Panc1 (cell line): ENCODE measurements around the gene RIPK3. TPM values are rescaled to one million over a fixed set of nuclear protein-coding genes. Genes with fewer than 3 reads are reported as not detected.

ENCODE experiments used
- ATAC-seq: fragments of 200-7000 bp; cut with Tn5 transposase; 2 replicates; pipeline ENCODE4 v1.9.1; 2020; ENCODE audit warnings: mild to moderate bottlenecking, moderate library complexity
- BruUV-seq: library from RNA; stranded (reverse); fragments of 400-500 nt; replicated peaks from 2 replicates; lab custom pipeline; 2021; lab: Mats Ljungman, UMichigan
- CTCF ChIA-PET: fragments of 300-600 bp; sonication (Branson Sonifier 250); formaldehyde crosslinking; loops from one replicate; lab custom pipeline; 2022; ENCODE audit warnings: antibody characterized with exemption; lab: Charles Lee
- POLR2A ChIA-PET: fragments of 300-600 bp; sonication (Branson Sonifier 250); formaldehyde crosslinking; loops from one replicate; lab custom pipeline; 2022; ENCODE audit warnings: antibody characterized with exemption; lab: Charles Lee
- DNase-seq: peaks from one replicate; pipeline ENCODE4 v3.0.0-alpha.2; 2010; ENCODE audit warnings: low read depth, low spot score
- H3K27ac ChIP-seq: 2 replicates; pipeline ENCODE4 v1.5.1; 2011; ENCODE audit warnings: mild to moderate bottlenecking, low read length, inconsistent platforms
- H3K27me3 ChIP-seq: fragments of 200-500 bp; sonication (Bioruptor generic); 2 replicates; pipeline ENCODE4 v1.6.0; 2014; ENCODE audit warnings: low read length, inconsistent platforms; ENCODE audit not compliant: control insufficient read depth, insufficient read depth
- H3K36me3 ChIP-seq: fragments of 200-500 bp; sonication (Bioruptor generic); 2 replicates; pipeline ENCODE4 v1.5.1; 2014; ENCODE audit warnings: inconsistent platforms, mild to moderate bottlenecking, low read length, moderate library complexity; ENCODE audit not compliant: control insufficient read depth, insufficient read depth
- H3K4me1 ChIP-seq: 2 replicates; pipeline ENCODE4 v1.5.1; 2011; ENCODE audit warnings: inconsistent platforms, mild to moderate bottlenecking, low read length, moderate library complexity; ENCODE audit not compliant: control insufficient read depth, insufficient read depth
- H3K4me3 ChIP-seq, 2 experiments: 2 replicates each; pipeline ENCODE4 v1.5.1; 2011 to 2012; ENCODE audit warnings: low read depth in 2 of 2, low read length in 2 of 2, mild to moderate bottlenecking in 2 of 2, inconsistent platforms in 1 of 2, moderate library complexity in 1 of 2
- H3K9me3 ChIP-seq: fragments of 200-500 bp; sonication (Bioruptor generic); 2 replicates; pipeline ENCODE4 v1.5.1; 2014; ENCODE audit warnings: low read depth, mild to moderate bottlenecking, inconsistent platforms, low read length, moderate library complexity; ENCODE audit not compliant: control insufficient read depth, insufficient read depth
- POLR2AphosphoS5 ChIP-seq: IDR thresholded peaks from 2 replicates; pipeline ENCODE4 v1.6.1; 2012; ENCODE audit warnings: mild to moderate bottlenecking, low read depth, low read length, moderate library complexity
- SIN3A ChIP-seq: IDR thresholded peaks from 2 replicates; pipeline ENCODE4 v1.6.1; 2012; ENCODE audit warnings: low read depth, mild to moderate bottlenecking, low read length, moderate library complexity, borderline replicate concordance; ENCODE audit not compliant: insufficient read depth
- TCF7L2 ChIP-seq: IDR thresholded peaks from 2 replicates; pipeline ENCODE4 v1.6.1; 2011; ENCODE audit warnings: mild to moderate bottlenecking, low read depth, low read length, inconsistent platforms
- in situ Hi-C: cut with HindIII; loops from 2 replicates; pipeline ENCODE4 v1.10.0; 2016; ENCODE audit warnings: low sequenced_read_pairs, low pct_unique_long_range_greater_than_20kb
- intact Hi-C: fragments of 100-400 bp; cut with micrococcal nuclease; formaldehyde crosslinking; loops from one replicate; pipeline ENCODE4 v1.10.0; 2022; ENCODE audit not compliant: unreplicated experiment
- total RNA-seq: library from RNA; stranded (reverse); gene quantifications from one replicate; pipeline ENCODE4 v1.2.1, GENCODE V29; 2021; ENCODE audit not compliant: unreplicated experiment
- TF ChIP-seq, protein P1 (sequence below): fragments of 450-650 bp; IDR thresholded peaks from 2 replicates; pipeline ENCODE4 v1.5.1; 2017; ENCODE audit warnings: mild to moderate bottlenecking
- TF ChIP-seq, protein P2 (sequence below), 2 experiments: IDR thresholded peaks; 2 replicates each; pipeline ENCODE4 v1.6.1; 2011 to 2012; ENCODE audit warnings: low read depth in 2 of 2, control low read depth in 1 of 2, low read length in 1 of 2, mild to moderate bottlenecking in 1 of 2, moderate library complexity in 1 of 2; ENCODE audit not compliant: insufficient read depth in 1 of 2

The RIPK3 gene
- total RNA-seq, 1 experiment from 2014 or later: not detected

DNA sequence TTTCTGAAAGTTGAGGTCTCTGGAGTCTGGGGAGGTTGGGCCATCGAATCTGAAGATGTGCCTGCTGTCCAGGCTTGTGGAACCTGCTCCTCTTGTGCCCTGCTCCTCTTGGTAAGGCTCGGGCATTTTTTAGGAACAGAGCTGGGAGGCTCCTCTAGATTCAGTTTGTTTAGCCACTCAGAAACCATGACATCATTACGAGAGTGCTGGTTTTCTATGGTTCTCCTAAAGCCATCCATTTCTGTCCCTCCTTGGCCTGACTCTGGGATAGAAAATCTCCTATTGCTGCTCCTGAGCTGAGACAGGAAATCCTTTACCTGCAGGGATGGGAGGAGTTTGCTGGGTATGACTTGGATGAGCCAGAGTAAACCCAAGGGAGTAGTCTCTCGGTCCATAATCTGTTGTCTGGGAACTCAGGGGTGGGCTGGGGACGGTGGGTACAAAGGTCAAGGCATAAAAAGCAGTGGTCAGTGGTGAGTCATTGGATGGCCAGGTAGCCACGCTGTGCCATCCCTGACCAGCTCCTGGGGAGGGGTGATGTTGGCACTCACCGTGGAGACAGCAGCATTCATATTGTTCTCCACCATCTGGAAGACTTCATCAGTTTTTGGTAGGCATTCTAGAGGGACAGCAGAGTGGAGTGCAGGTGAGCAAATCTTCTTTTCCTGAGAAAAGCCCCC lies 2.5 kb downstream of the RIPK3 start:
- no peak overlapping the region for H3K27ac ChIP-seq
- H3K4me3 ChIP-seq: no peak overlapping the region
- ChIA-PET POLR2A (no interaction called here), CTCF (interaction anchor here (1.2 kb wide), 2 partner anchors 95 to 100 kb away, joined by 3 to 4 read pairs; no protein-coding TSS in a partner anchor)
- no peaks in the 10 kb centered on the region for H3K9me3 ChIP-seq
- H3K36me3 ChIP-seq: no peaks in the 10 kb centered on the region
- TF ChIP-seq TCF7L2 (no peak), SIN3A (no peak), POLR2AphosphoS5 (no peak)
- TF ChIP-seq, protein P1, sequence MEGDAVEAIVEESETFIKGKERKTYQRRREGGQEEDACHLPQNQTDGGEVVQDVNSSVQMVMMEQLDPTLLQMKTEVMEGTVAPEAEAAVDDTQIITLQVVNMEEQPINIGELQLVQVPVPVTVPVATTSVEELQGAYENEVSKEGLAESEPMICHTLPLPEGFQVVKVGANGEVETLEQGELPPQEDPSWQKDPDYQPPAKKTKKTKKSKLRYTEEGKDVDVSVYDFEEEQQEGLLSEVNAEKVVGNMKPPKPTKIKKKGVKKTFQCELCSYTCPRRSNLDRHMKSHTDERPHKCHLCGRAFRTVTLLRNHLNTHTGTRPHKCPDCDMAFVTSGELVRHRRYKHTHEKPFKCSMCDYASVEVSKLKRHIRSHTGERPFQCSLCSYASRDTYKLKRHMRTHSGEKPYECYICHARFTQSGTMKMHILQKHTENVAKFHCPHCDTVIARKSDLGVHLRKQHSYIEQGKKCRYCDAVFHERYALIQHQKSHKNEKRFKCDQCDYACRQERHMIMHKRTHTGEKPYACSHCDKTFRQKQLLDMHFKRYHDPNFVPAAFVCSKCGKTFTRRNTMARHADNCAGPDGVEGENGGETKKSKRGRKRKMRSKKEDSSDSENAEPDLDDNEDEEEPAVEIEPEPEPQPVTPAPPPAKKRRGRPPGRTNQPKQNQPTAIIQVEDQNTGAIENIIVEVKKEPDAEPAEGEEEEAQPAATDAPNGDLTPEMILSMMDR: no peak
- TF ChIP-seq, protein P2, sequence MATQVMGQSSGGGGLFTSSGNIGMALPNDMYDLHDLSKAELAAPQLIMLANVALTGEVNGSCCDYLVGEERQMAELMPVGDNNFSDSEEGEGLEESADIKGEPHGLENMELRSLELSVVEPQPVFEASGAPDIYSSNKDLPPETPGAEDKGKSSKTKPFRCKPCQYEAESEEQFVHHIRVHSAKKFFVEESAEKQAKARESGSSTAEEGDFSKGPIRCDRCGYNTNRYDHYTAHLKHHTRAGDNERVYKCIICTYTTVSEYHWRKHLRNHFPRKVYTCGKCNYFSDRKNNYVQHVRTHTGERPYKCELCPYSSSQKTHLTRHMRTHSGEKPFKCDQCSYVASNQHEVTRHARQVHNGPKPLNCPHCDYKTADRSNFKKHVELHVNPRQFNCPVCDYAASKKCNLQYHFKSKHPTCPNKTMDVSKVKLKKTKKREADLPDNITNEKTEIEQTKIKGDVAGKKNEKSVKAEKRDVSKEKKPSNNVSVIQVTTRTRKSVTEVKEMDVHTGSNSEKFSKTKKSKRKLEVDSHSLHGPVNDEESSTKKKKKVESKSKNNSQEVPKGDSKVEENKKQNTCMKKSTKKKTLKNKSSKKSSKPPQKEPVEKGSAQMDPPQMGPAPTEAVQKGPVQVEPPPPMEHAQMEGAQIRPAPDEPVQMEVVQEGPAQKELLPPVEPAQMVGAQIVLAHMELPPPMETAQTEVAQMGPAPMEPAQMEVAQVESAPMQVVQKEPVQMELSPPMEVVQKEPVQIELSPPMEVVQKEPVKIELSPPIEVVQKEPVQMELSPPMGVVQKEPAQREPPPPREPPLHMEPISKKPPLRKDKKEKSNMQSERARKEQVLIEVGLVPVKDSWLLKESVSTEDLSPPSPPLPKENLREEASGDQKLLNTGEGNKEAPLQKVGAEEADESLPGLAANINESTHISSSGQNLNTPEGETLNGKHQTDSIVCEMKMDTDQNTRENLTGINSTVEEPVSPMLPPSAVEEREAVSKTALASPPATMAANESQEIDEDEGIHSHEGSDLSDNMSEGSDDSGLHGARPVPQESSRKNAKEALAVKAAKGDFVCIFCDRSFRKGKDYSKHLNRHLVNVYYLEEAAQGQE (IDR thresholded peaks at IDR 0.05; ENCODE audit: insufficient read depth in 1 of 2, low read depth in 2 of 2, low read length in 1 of 2): no peak
- no peak for ATAC-seq
- in situ Hi-C loops: loop anchor here (10.0 kb wide), 1 partner anchor 98 kb away; no protein-coding TSS in a partner anchor
- no TSS peak for BruUV-seq
- intact Hi-C loops: no loop called here
- no peak for DNase-seq
- no peaks in the 10 kb centered on the region; the same call in 1 of the 2 replicates for H3K27me3 ChIP-seq
- H3K4me1 ChIP-seq: peaks cover 3% of the 10 kb centered on the region; the same call in 1 of the 2 replicates

DNA sequence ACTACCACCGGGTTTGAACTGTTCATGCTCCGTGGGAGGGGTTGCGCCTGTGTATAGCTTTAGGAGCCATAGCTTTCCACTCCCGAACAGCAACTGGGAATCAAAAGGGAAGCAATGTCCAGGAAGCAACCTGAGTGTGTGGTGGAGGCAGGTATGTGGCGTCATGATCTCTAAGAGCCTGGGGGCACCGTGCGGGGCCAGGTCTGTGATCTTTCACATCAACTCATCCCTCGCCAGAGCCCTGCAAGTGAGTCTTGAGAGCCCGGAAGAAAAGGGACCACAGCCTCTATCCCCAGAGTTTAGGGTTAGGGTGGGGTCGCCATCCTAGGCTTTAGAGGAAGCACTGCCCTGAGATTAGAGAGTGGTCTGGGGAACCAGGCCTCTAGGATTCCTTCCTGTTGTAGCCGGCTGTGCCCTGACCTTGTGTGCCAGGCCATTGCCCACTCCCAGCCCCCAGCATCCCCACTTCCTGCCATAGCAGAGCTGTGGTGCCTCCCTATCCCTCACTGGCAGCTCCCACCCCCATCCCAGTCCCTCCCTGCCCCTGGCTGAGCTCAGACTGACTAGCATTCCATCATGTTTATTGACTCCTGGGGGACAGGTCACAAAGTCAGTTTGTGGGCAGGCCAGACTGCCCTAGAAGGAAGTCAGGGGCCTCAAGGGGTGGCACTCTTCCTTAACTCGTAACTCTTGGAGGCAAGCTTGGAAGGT lies 4.2 kb downstream of the RIPK3 start:
- POLR2A ChIA-PET: no interaction called here
- TF ChIP-seq, protein P2 (IDR thresholded peaks at IDR 0.05; ENCODE audit: insufficient read depth in 1 of 2, low read depth in 2 of 2, low read length in 1 of 2): no peak
- no peak for TF ChIP-seq SIN3A
- TF ChIP-seq, protein P1: no peak
- no peak for TF ChIP-seq TCF7L2
- no peak for TF ChIP-seq POLR2AphosphoS5
- no peak overlapping the region for H3K27ac ChIP-seq

More for the DNA sequence above, 4.2 kb downstream of the RIPK3 start:
- Histone ChIP-seq H3K4me3 (no peak overlapping the region), H3K27me3 (no peaks in the 10 kb centered on the region), H3K36me3 (no peaks in the 10 kb centered on the region), H3K4me1 (peaks cover 3% of the 10 kb centered on the region; the same call in 1 of the 2 replicates), H3K9me3 (no peaks in the 10 kb centered on the region)
- CTCF ChIA-PET: interaction anchor here (1.0 kb wide), 1 partner anchor 12 kb away, joined by 6 read pairs; no protein-coding TSS in a partner anchor
- DNase-seq (no peak), ATAC-seq (no peak)
- no TSS peak for BruUV-seq
- intact Hi-C loops: no loop called here
- in situ Hi-C loops: loop anchor here (10.0 kb wide), 1 partner anchor 99 kb away; no protein-coding TSS in a partner anchor
